ENCODE measurements around the gene IL23R. TPM values are rescaled to one million over a fixed set of nuclear protein-coding genes. Genes with fewer than 3 reads are reported as not detected.

IL23R gene
- total RNA-seq, 1 donor from 2014 or later: not detected

- DNase-seq (ENCODE audit: low spot score): no peak
- Mint-ChIP-seq H3K4me3 (ENCODE audit: unreplicated experiment) (no peak overlapping the region), H3K36me3 (ENCODE audit: low read depth, unreplicated experiment) (no peaks in the 10 kb centered on the region), H3K27ac (ENCODE audit: unreplicated experiment) (no peak overlapping the region), H3K27me3 (ENCODE audit: unreplicated experiment) (no peaks in the 10 kb centered on the region), H3K9me3 (ENCODE audit: unreplicated experiment) (no peaks in the 10 kb centered on the region), H3K4me1 (ENCODE audit: unreplicated experiment) (no peaks in the 10 kb centered on the region)
- no peak for TF ChIP-seq CTCF (IDR thresholded peaks at IDR 0.05; ENCODE audit: unreplicated experiment)
Observed at GRCh38 chr1:67162954-67163353, 3.3 kb upstream of the IL23R start.

- no peaks in the 10 kb centered on the region for H3K36me3 Mint-ChIP-seq (ENCODE audit: low read depth, unreplicated experiment)
- TF ChIP-seq CTCF (IDR thresholded peaks at IDR 0.05; ENCODE audit: unreplicated experiment): no peak
- H3K4me1 Mint-ChIP-seq (ENCODE audit: unreplicated experiment): no peaks in the 10 kb centered on the region
- DNase-seq (ENCODE audit: low spot score): no peak
- no peaks in the 10 kb centered on the region for H3K27me3 Mint-ChIP-seq (ENCODE audit: unreplicated experiment)
- H3K9me3 Mint-ChIP-seq (ENCODE audit: unreplicated experiment): no peaks in the 10 kb centered on the region
- H3K4me3 Mint-ChIP-seq (ENCODE audit: unreplicated experiment): no peak overlapping the region
- no peak overlapping the region for H3K27ac Mint-ChIP-seq (ENCODE audit: unreplicated experiment)
Observed at GRCh38 chr1:67165468-67166041, 699 bp upstream of the IL23R start.

GRCh38 chr1:67169496-67169895 lies 3.2 kb downstream of the IL23R start:
- Mint-ChIP-seq H3K4me3 (ENCODE audit: unreplicated experiment) (no peak overlapping the region), H3K27ac (ENCODE audit: unreplicated experiment) (no peak overlapping the region), H3K36me3 (ENCODE audit: low read depth, unreplicated experiment) (no peaks in the 10 kb centered on the region), H3K9me3 (ENCODE audit: unreplicated experiment) (no peaks in the 10 kb centered on the region), H3K4me1 (ENCODE audit: unreplicated experiment) (peaks cover 11% of the 10 kb centered on the region), H3K27me3 (ENCODE audit: unreplicated experiment) (no peaks in the 10 kb centered on the region)
- no peak for TF ChIP-seq CTCF (IDR thresholded peaks at IDR 0.05; ENCODE audit: unreplicated experiment)
- DNase-seq (ENCODE audit: low spot score): no peak

GRCh38 chr1:67169932-67170331 lies 3.7 kb downstream of the IL23R start:
- H3K27me3 Mint-ChIP-seq (ENCODE audit: unreplicated experiment): no peaks in the 10 kb centered on the region
- TF ChIP-seq CTCF (IDR thresholded peaks at IDR 0.05; ENCODE audit: unreplicated experiment): no peak
- no peak overlapping the region for H3K4me3 Mint-ChIP-seq (ENCODE audit: unreplicated experiment)
- H3K36me3 Mint-ChIP-seq (ENCODE audit: low read depth, unreplicated experiment): no peaks in the 10 kb centered on the region
- H3K4me1 Mint-ChIP-seq (ENCODE audit: unreplicated experiment): peaks cover 11% of the 10 kb centered on the region
- no peaks in the 10 kb centered on the region for H3K9me3 Mint-ChIP-seq (ENCODE audit: unreplicated experiment)
- DNase-seq (ENCODE audit: low spot score): no peak
- no peak overlapping the region for H3K27ac Mint-ChIP-seq (ENCODE audit: unreplicated experiment)

- no peak for TF ChIP-seq CTCF (IDR thresholded peaks at IDR 0.05; ENCODE audit: unreplicated experiment)
- no peak for DNase-seq (ENCODE audit: low spot score)
- H3K9me3 Mint-ChIP-seq (ENCODE audit: unreplicated experiment): no peaks in the 10 kb centered on the region
- H3K27ac Mint-ChIP-seq (ENCODE audit: unreplicated experiment): no peak overlapping the region
- H3K4me1 Mint-ChIP-seq (ENCODE audit: unreplicated experiment): peaks cover 11% of the 10 kb centered on the region
- H3K4me3 Mint-ChIP-seq (ENCODE audit: unreplicated experiment): no peak overlapping the region
- H3K27me3 Mint-ChIP-seq (ENCODE audit: unreplicated experiment): no peaks in the 10 kb centered on the region
- no peaks in the 10 kb centered on the region for H3K36me3 Mint-ChIP-seq (ENCODE audit: low read depth, unreplicated experiment)
Observed at GRCh38 chr1:67170751-67171573, 4.7 kb downstream of the IL23R start.
